ENCODE results near the gene DOCK9.

- TF ChIP-seq ZNF121 (CRISPR knock-in tag; IDR thresholded peaks at IDR 0.05) (no peak), ZNF423 (CRISPR knock-in tag; IDR thresholded peaks at IDR 0.05) (no peak)
These were observed 143.5 kb downstream of the DOCK9 start for GRCh38 chr13:98834254-98834960.

Data from WTC11 (cell line).